H1 (cell line): ENCODE data around the gene CPNE8. TPM values are rescaled to one million over a fixed set of nuclear protein-coding genes. Genes with fewer than 3 reads are reported as not detected.

ENCODE experiments used
- NRF1 ChIP-seq: IDR thresholded peaks from 2 replicates; pipeline ENCODE4 v1.6.1; 2011; ENCODE audit warnings: mild to moderate bottlenecking, low read depth, low read length, improper control_type of control experiment
- RFX5 ChIP-seq: IDR thresholded peaks from 2 replicates; pipeline ENCODE4 v1.6.1; 2011; ENCODE audit warnings: low read depth, low read length, improper control_type of control experiment, borderline replicate concordance
- SIN3A ChIP-seq, 2 experiments: IDR thresholded peaks in 1 of 2; conservative IDR thresholded peaks in 1 of 2; 2 replicates each; pipeline ENCODE4 v1.6.1; 2011 to 2012; ENCODE audit warnings: low read length in 2 of 2, improper control_type of control experiment in 1 of 2, low read depth in 1 of 2, mild to moderate bottlenecking in 1 of 2
- polyA plus RNA-seq, 7 experiments: library from polyadenylated mRNA; depleted of rRNA in 3 of 7; stranded (reverse) in 5 of 7; unstranded in 2 of 7; fragments of >200 nt in 5 of 7; fragments of 200-250 nt in 2 of 7; gene quantifications; 1 replicate in 5 of 7; 2 replicates in 1 of 7; 4 replicates in 1 of 7; pipeline versions ENCODE4 v1.2.1 to v1.2.3, GENCODE V29; 2011 to 2013; ENCODE audit warnings: missing spikeins in 2 of 7, mixed read lengths in 2 of 7
- total RNA-seq: library from RNA; stranded (reverse); fragmentation: NEBNext Ultra II Directional; extraction: Animal tissue kit (Norgen Biotek cat#: 25700); gene quantifications from 2 replicates; pipeline ENCODE4 v1.2.1, GENCODE V29; 2021

CPNE8 gene
- total and polyA plus RNA-seq, 2 of the 8 experiments (the other 6 are each of a cell fraction or from before 2014, with no cell fraction given): 2.5 to 6.8 TPM

DNA sequence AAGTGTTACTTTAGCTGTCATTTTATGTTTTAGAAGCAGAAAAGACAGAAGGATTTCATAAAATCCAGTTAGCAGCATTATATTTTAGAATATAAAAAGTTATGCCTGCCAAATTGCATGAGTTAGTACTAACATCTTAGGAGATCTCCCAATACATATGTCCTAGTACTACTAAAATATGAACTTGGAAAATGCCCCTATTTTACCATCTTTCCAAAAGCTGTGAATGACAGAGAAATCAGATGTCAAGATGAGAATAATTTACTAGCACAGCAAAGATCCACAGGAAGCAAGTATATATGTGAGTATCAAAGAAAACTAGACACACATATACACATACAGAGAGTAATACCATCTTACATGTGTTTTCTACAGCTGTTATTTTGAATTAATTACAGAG lies 196.9 kb downstream of the CPNE8 start (continued):
- TF ChIP-seq RFX5 (no peak), SIN3A (conservative IDR thresholded peaks at IDR 0.05 in 1 of 2, IDR thresholded peaks at IDR 0.05 in 1 of 2; ENCODE audit: low read depth in 1 of 2, low read length in 2 of 2) (no peak), NRF1 (no peak)
